AG09309 (cell line): ENCODE results near the gene CPHXL2.

ENCODE experiments used
- DNase-seq: peaks from one replicate; pipeline ENCODE4 v3.0.0-alpha.2; 2010; ENCODE audit warnings: low read depth
- H3K4me3 ChIP-seq: 2 replicates; pipeline ENCODE4 v1.5.1; 2011; ENCODE audit warnings: mild to moderate bottlenecking, low read depth, low read length, moderate library complexity; ENCODE audit not compliant: control insufficient read depth
- TF ChIP-seq, protein P1 (sequence below): IDR thresholded peaks from 2 replicates; pipeline ENCODE4 v1.5.1; 2011; ENCODE audit warnings: mild to moderate bottlenecking, low read depth, low read length, inconsistent platforms; ENCODE audit not compliant: insufficient read depth, control insufficient read depth; ENCODE audit errors: missing control alignments

The CPHXL2 gene

DNA sequence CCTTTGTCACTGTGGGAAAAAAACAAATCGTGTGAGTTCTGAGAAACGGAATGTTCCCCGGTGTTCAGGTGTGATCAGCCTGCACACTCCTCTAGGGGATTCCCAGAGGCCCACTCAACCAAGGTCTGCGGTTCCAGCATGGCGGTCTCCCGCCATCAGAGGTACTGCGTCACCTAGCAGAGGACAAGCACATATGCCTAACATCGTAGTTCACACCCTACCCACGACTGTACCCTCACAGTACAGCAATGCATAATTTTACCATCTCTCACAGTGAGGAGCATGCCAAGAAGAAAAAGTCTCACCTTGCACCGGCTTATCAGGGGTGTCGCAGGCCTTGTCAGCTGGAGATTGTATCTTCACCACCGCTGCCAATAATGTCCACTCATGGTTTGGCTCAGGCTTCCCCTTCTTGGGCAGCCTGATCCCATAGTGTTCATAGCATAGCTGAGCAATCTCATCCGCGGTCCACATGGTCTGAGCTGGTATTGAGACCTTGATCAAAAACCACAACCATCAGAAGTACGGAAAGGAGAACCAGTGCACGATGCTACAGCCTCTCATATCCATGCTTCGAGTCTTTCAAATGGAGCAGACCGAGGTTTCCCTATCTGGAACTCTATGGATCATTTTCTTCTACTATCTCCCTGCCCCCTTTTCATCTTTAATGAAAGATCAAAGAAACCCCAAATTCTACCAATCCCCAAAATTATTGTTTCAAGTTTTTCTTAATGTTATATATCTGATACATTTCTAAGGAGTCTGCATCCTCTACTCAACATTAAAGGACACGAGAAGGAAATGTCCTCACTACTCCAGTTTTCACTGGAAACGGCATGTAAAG lies 56.3 kb downstream of the CPHXL2 start:
- DNase-seq: no peak

DNA sequence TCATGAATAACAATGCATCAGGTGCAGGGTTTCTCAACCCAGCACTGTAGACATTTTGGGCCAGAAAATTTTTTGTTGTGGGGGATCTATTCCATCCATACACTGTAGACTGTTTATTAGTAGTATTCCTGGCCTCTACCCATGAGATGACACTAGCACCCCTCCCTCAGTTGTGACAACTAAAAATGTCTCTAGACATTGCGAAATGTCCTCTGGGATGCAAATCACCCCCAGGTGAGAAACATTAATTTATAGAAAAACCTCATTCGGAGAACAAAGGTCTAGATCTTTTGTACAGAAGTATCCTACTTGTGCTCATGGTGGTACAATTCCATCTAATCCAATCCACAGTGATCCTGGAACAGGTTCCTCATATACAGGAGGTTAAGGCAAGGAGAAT lies 58.0 kb downstream of the CPHXL2 start:
- no peak for DNase-seq
- no peak overlapping the region for H3K4me3 ChIP-seq
- TF ChIP-seq, protein P1, sequence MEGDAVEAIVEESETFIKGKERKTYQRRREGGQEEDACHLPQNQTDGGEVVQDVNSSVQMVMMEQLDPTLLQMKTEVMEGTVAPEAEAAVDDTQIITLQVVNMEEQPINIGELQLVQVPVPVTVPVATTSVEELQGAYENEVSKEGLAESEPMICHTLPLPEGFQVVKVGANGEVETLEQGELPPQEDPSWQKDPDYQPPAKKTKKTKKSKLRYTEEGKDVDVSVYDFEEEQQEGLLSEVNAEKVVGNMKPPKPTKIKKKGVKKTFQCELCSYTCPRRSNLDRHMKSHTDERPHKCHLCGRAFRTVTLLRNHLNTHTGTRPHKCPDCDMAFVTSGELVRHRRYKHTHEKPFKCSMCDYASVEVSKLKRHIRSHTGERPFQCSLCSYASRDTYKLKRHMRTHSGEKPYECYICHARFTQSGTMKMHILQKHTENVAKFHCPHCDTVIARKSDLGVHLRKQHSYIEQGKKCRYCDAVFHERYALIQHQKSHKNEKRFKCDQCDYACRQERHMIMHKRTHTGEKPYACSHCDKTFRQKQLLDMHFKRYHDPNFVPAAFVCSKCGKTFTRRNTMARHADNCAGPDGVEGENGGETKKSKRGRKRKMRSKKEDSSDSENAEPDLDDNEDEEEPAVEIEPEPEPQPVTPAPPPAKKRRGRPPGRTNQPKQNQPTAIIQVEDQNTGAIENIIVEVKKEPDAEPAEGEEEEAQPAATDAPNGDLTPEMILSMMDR: no peak

More for the DNA sequence above, 56.3 kb downstream of the CPHXL2 start:
- no peak overlapping the region for H3K4me3 ChIP-seq
- TF ChIP-seq, protein P1: no peak

DNA sequence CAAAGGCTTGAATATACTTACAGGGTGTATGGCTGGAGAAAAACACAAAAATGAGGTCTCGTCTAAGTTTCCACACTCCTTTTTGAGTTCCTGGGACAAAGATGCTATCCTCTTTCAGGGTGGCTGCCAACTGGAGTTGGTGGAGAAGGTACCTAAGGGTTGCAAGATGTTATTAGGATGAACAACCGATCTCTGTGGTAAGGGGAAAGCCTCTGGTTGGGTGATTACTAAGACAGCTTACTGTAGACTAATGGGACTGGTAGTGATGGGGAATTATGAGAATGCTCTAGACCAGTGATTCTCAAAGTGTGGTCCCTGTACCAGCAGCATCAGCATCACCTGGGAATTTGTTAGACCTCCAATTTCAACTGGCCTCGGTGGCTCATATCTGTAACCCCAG lies 59.7 kb downstream of the CPHXL2 start:
- DNase-seq: no peak
- H3K4me3 ChIP-seq: no peak overlapping the region
- TF ChIP-seq, protein P1: no peak

DNA sequence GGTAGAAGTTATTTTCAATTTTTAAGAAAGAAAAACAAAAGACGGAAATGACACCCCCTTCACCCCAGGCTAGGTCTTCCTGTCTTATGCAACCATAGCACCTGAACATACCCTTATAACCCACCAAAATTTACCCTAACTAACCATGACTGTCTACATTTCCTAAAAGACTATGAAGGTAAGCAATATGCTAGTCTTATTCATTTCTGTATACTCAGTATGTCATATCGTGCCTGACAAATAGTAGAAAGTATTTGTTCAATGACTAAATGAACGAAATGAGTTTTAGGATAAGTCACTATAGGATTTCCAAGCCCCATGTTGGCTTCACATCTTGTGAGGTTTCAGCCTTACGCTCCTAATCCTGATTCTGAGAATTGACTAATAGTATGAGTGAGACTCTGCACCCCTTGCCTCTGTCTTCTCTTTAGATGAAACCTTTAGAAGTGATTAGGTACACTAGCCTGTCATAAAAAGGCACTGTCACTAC lies 60.2 kb downstream of the CPHXL2 start:
- H3K4me3 ChIP-seq: no peak overlapping the region
- DNase-seq: no peak
- TF ChIP-seq, protein P1: no peak

DNA sequence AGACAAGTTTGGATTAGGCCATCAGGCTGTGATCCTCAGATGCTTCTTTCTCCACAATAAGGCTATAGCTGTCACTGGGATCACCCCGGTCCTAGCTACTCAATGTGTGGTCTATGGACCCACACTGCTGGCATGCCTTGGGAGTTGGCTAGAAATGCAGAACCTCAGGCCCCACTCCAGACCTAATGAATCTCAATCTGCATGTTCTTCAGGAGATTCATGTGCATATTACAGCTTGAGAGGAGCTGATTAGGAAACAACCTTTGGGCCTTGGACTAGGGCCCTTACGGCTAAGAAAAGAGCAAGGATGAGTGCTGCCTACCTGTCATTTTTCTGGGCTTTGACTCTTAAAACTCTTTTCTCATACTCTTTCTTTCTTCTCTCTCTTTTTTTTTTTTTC lies 61.2 kb downstream of the CPHXL2 start:
- no peak for DNase-seq
- no peak overlapping the region for H3K4me3 ChIP-seq
- TF ChIP-seq, protein P1: no peak

DNA sequence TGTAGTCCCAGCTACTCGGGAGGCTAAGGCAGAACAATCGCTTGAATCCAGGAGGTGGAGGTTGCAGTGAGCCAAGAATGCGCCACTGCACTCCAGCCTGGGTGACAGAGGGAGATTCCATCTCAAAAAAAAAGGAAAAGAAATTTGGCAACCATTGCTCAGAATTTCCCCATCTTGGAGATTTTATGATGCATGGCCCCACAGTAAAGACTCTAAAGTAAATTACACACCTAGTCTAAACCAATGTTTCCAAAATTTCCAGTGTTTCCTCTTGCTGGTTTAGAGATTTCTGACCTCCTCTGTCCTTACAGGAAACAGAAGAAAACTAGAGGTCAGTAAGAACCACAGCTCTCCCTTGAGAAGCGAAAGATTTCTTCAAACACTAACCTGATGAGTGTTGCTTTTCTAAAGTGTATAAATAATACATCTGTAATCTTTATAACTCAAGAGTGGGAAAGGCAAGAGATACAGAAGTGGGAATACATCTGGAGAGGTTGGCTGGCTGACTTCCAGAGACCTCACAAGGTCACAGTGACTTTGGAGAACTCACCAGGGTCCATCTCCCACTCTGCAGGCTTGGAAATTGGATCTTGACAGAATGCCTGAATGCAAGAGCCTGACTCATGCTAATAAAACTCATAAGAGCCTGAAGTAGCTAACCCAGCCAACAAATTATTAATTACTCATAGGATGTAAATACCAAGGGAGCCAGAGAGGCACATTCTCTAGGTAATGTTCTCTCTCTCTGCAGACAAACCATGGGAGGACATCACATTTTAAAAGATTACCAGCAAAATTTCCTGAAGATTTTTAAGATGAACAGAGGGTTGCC lies 62.5 kb downstream of the CPHXL2 start:
- no peak overlapping the region for H3K4me3 ChIP-seq
- TF ChIP-seq, protein P1: no peak
- DNase-seq: no peak
